Ishikawa (cell line): ENCODE measurements around the gene AKAP1.

Source experiments
- CEBPB ChIP-seq: IDR thresholded peaks from 2 replicates; pipeline ENCODE4 v1.6.1; 2012
- CREB1 ChIP-seq: IDR thresholded peaks from 2 replicates; pipeline ENCODE4 v1.6.1; 2012; ENCODE audit warnings: low read depth
- EP300 ChIP-seq: IDR thresholded peaks from 2 replicates; pipeline ENCODE4 v1.6.1; 2012; ENCODE audit warnings: borderline replicate concordance
- FOXM1 ChIP-seq: IDR thresholded peaks from 2 replicates; pipeline ENCODE4 v1.6.1; 2012; ENCODE audit warnings: low read depth, borderline replicate concordance
- MAX ChIP-seq: IDR thresholded peaks from 2 replicates; pipeline ENCODE4 v1.6.1; 2012
- RAD21 ChIP-seq: IDR thresholded peaks from 2 replicates; pipeline ENCODE4 v1.6.1; 2012; ENCODE audit warnings: low read depth
- TEAD4 ChIP-seq: IDR thresholded peaks from 2 replicates; pipeline ENCODE4 v1.6.1; 2012
- YY1 ChIP-seq: IDR thresholded peaks from 2 replicates; pipeline ENCODE4 v1.6.1; 2012; ENCODE audit warnings: low read depth

GRCh38 chr17:57048096-57048495 is 37.0 kb upstream of the AKAP1 start:
- TF ChIP-seq MAX = no peak
- no peak for TF ChIP-seq EP300
- no peak for TF ChIP-seq CEBPB
- TF ChIP-seq RAD21 = no peak
- no peak for TF ChIP-seq TEAD4
- TF ChIP-seq CREB1 = no peak
- TF ChIP-seq FOXM1 = no peak
- TF ChIP-seq YY1 = no peak
